Measurements from ENCODE around the gene CHL1.

- no peak for TF ChIP-seq CTCF (IDR thresholded peaks at IDR 0.05)
- TF ChIP-seq POLR2AphosphoS5 (IDR thresholded peaks at IDR 0.05): no peak
- TF ChIP-seq EP300 (IDR thresholded peaks at IDR 0.05): no peak
- TF ChIP-seq POLR2A (IDR thresholded peaks at IDR 0.05): no peak
Observed at GRCh38 chr3:200758-201325, 4.3 kb downstream of the CHL1 start.

Measured in stomach (tissue), 4 donors.